A549 (cell line): ENCODE measurements around the gene DIO3. TPM values are rescaled to one million over a fixed set of nuclear protein-coding genes. Genes with fewer than 3 reads are reported as not detected.
A peak's percentile ranks its signal among the peaks of the same experiment; 100 is the strongest.

Source experiments
- ATAC-seq, 2 experiments: fragments of 200-7000 bp in 1 of 2; fragments of >200 bp in 1 of 2; cut with Nextera tagmentation in 1 of 2; cut with Tn5 transposase in 1 of 2; 3 replicates each; pipeline versions ENCODE4 v1.8.0 to v1.9.1; 2018 to 2020; ENCODE audit warnings: mild to moderate bottlenecking in 1 of 2, moderate library complexity in 1 of 2
- CTCF ChIA-PET: fragments of 300-600 bp; sonication (Branson Sonifier 250); formaldehyde crosslinking; extraction: SDS; loops from one replicate; lab custom pipeline; 2021; ENCODE audit warnings: antibody characterized with exemption, inconsistent platforms; lab: Yijun Ruan, JAX
- POLR2A ChIA-PET: fragments of 350-600 bp; formaldehyde crosslinking; extraction: SDS; loops from one replicate; lab custom pipeline; 2021; ENCODE audit warnings: antibody characterized with exemption, inconsistent platforms; lab: Yijun Ruan, JAX
- DNase-seq, 2 experiments: peaks; one replicate each; pipeline versions ENCODE4 v3.0.0 to v3.0.0-alpha.2; 2011 to 2016; ENCODE audit warnings: low read depth in 1 of 2, low spot score in 1 of 2
- FAIRE-seq: peaks from 2 replicates; lab custom pipeline; 2011; peaks lifted over from hg19 to GRCh38; lab: Jason Lieb, UNC
- H3K27ac ChIP-seq, 2 experiments: fragments of >200 bp; sonication (Bioruptor Twin); formaldehyde crosslinking; 3 replicates each; pipeline ENCODE4 v1.5.1; 2016 to 2017
- H3K4me1 ChIP-seq: fragments of >200 bp; sonication (Bioruptor Twin); formaldehyde crosslinking; 3 replicates; pipeline ENCODE4 v1.6.1; 2016
- H3K4me2 ChIP-seq: fragments of >200 bp; sonication (Bioruptor Twin); formaldehyde crosslinking; 3 replicates; pipeline ENCODE4 v1.6.1; 2016
- H3K4me3 ChIP-seq: fragments of >200 bp; sonication (Bioruptor Twin); formaldehyde crosslinking; 3 replicates; pipeline ENCODE4 v1.5.1; 2016
- H3K9me3 ChIP-seq: fragments of >200 bp; sonication (Bioruptor Twin); formaldehyde crosslinking; 3 replicates; pipeline ENCODE4 v1.6.1; 2016
- CHD2 ChIP-seq: fragments of 150-350 bp; IDR thresholded peaks from 2 replicates; pipeline ENCODE4 v1.6.1; 2014; ENCODE audit warnings: low read length; ENCODE audit not compliant: partially characterized antibody
- EP300 ChIP-seq, 2 experiments: fragments of >200 bp; sonication (Bioruptor Twin); formaldehyde crosslinking; IDR thresholded peaks; 2 replicates in 1 of 2; 3 replicates in 1 of 2; pipeline ENCODE4 v1.6.1; 2016 to 2017
- HOXA7 ChIP-seq: fragments of 250-450 bp; sonication (Bioruptor Pico); IDR thresholded peaks from 2 replicates; pipeline ENCODE4 v1.5.0; 2020; ENCODE audit warnings: mild to moderate bottlenecking, moderate library complexity
- HOXB5 ChIP-seq: fragments of 250-450 bp; sonication (Bioruptor Pico); IDR thresholded peaks from 2 replicates; pipeline ENCODE4 v1.5.0; 2020; ENCODE audit warnings: mild to moderate bottlenecking, moderate library complexity
- MAZ ChIP-seq: fragments of 150-350 bp; IDR thresholded peaks from 2 replicates; pipeline ENCODE4 v1.6.1; 2014; ENCODE audit warnings: antibody characterized with exemption, low read depth, low read length, borderline replicate concordance
- MYC ChIP-seq: IDR thresholded peaks from 2 replicates; pipeline ENCODE4 v1.6.1; 2012; ENCODE audit warnings: mild to moderate bottlenecking, inconsistent platforms, low read length, improper control_type of control experiment, borderline replicate concordance
- NFE2L2 ChIP-seq: fragments of 150-350 bp; conservative IDR thresholded peaks from 2 replicates; pipeline ENCODE4 v1.6.1; 2014; ENCODE audit warnings: low read length
- POLR2AphosphoS2 ChIP-seq: conservative IDR thresholded peaks from 2 replicates; pipeline ENCODE4 v1.6.1; 2012; ENCODE audit warnings: low read length, improper control_type of control experiment, inconsistent platforms
- RARB ChIP-seq: fragments of 250-450 bp; sonication (Bioruptor Pico); IDR thresholded peaks from 2 replicates; pipeline ENCODE4 v1.8.0; 2021; ENCODE audit warnings: mild to moderate bottlenecking, moderate library complexity
- SMC3 ChIP-seq: fragments of >200 bp; sonication (Bioruptor Twin); formaldehyde crosslinking; IDR thresholded peaks from 3 replicates; pipeline ENCODE4 v1.6.1; 2018; ENCODE audit warnings: inconsistent platforms
- SREBF2 ChIP-seq: fragments of 450-650 bp; IDR thresholded peaks from 2 replicates; pipeline ENCODE4 v1.6.1; 2014; ENCODE audit warnings: mild to moderate bottlenecking, moderate library complexity
- TFCP2L1 ChIP-seq: fragments of 250-450 bp; sonication (Bioruptor Pico); IDR thresholded peaks from 2 replicates; pipeline ENCODE4 v1.5.0; 2021; ENCODE audit warnings: mild to moderate bottlenecking
- ZC3H11A ChIP-seq: fragments of 450-650 bp; IDR thresholded peaks from 2 replicates; pipeline ENCODE4 v1.6.1; 2014; ENCODE audit warnings: antibody characterized with exemption, mild to moderate bottlenecking
- ZSCAN20 ChIP-seq: fragments of 250-450 bp; sonication (Bioruptor Pico); IDR thresholded peaks from 2 replicates; pipeline ENCODE4 v1.8.0; 2022; ENCODE audit warnings: mild to moderate bottlenecking, moderate library complexity
- WGBS: methylation state at CpG from one replicate; pipeline ENCODE4 v1.1.6; 2017; ENCODE audit errors: missing lambda C conversion rate; 5-methylcytosine and 5-hydroxymethylcytosine counted together
- polyA plus RNA-seq, 4 experiments: library from polyadenylated mRNA; depleted of rRNA in 3 of 4; stranded (reverse); fragments of >200 nt; fragmentation: RNase III in 1 of 4; extraction: RNeasy Plus Mini Kit Qiagen cat#74134 plus additional on column Dnase treatment in 1 of 4; gene quantifications; 2 replicates in 3 of 4; 3 replicates in 1 of 4; pipeline ENCODE4 v1.2.3, GENCODE V29; 2011 to 2017
- TF ChIP-seq, protein P1 (sequence below): fragments of 450-650 bp; IDR thresholded peaks from 2 replicates; pipeline ENCODE4 v1.6.1; 2014; ENCODE audit warnings: antibody characterized with exemption
- TF ChIP-seq, protein P2 (sequence below): fragments of >200 bp; sonication (Bioruptor Twin); formaldehyde crosslinking; IDR thresholded peaks from 3 replicates; pipeline ENCODE4 v1.5.1; 2016
- TF ChIP-seq, protein P3 (sequence below): fragments of >200 bp; sonication (Bioruptor Twin); formaldehyde crosslinking; IDR thresholded peaks from 2 replicates; pipeline ENCODE4 v1.6.1; 2016

DIO3 gene
- polyA plus RNA-seq, 2 of the 4 experiments (the other 2 are of a cell fraction): 0.04 to 0.09 TPM

DNA sequence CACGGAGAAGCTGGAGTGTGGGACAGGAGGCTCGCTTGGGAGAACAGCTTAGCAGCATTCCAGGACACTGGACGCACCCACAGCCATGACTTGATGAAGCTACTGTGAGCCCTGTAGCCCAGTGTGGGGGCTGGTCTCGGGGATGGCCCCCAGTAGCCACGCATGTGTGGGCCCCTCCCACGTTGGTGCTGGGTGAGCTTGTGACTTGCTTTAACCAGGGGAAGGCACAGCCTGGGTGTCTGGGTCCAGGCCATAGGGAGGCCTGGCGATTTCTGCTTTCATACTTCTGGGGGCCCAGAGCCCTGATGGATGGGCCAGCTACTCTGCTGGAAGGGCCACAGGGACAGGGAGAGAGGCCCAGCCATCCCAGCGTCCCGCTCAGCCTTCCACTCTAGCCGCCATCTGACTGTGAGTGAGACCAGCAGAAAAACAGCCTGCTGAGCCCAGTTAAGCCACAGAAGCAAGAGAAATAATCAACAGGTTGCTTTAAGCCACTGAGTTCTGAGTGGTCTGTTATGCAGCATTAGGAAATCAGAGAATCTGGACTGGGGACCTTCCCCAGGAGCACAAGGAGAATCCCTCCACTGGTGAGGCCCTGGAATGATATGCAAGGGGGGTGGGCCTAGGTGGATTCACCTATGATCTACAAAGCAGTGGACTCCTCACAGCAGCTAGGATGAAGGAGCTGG is 16.1 kb downstream of the DIO3 start:
- no peak for FAIRE-seq
- Histone ChIP-seq H3K9me3 (no peaks in the 10 kb centered on the region), H3K4me2 (no peak overlapping the region), H3K27ac (no peak overlapping the region), H3K4me3 (no peak overlapping the region), H3K4me1 (no peaks in the 10 kb centered on the region)
- DNase-seq: no peak
- ChIA-PET POLR2A (no interaction called here), CTCF (interaction anchor here (0.9 to 1.4 kb wide), 3 partner anchors 12 to 51 kb away, joined by 3 to 5 read pairs (median 4); no protein-coding TSS in a partner anchor)
- TF ChIP-seq HOXA7 (CRISPR knock-in tag) (no peak), NFE2L2 (no peak), SMC3 (no peak)
- TF ChIP-seq, protein P1, sequence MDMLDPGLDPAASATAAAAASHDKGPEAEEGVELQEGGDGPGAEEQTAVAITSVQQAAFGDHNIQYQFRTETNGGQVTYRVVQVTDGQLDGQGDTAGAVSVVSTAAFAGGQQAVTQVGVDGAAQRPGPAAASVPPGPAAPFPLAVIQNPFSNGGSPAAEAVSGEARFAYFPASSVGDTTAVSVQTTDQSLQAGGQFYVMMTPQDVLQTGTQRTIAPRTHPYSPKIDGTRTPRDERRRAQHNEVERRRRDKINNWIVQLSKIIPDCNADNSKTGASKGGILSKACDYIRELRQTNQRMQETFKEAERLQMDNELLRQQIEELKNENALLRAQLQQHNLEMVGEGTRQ: no peak
- TF ChIP-seq, protein P2, sequence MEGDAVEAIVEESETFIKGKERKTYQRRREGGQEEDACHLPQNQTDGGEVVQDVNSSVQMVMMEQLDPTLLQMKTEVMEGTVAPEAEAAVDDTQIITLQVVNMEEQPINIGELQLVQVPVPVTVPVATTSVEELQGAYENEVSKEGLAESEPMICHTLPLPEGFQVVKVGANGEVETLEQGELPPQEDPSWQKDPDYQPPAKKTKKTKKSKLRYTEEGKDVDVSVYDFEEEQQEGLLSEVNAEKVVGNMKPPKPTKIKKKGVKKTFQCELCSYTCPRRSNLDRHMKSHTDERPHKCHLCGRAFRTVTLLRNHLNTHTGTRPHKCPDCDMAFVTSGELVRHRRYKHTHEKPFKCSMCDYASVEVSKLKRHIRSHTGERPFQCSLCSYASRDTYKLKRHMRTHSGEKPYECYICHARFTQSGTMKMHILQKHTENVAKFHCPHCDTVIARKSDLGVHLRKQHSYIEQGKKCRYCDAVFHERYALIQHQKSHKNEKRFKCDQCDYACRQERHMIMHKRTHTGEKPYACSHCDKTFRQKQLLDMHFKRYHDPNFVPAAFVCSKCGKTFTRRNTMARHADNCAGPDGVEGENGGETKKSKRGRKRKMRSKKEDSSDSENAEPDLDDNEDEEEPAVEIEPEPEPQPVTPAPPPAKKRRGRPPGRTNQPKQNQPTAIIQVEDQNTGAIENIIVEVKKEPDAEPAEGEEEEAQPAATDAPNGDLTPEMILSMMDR: no peak
- no peak for ATAC-seq
- WGBS: 78% methylated on average over 10 of the region's 10 CpGs

DNA sequence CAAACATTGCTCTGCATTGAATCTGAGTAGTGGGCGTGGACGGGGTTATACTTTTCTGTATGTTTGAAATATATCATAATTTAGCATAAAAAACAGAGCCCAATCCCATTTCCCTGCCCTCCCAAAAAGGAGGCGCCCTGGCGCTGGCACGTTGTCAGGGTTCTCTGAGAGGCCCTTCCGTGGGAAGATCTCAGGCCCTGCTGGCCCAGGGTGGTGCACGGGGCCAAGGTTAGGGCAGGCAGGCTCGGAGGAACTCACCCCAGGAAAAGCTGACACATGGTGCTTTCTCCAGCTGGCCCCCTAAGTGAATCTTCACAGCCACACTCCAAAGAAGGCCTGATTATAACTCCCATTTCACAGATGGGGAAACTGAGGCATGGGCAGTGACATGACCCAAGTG is 17.2 kb downstream of the DIO3 start:
- Histone ChIP-seq H3K4me2 (no peak overlapping the region), H3K4me3 (no peak overlapping the region), H3K4me1 (no peaks in the 10 kb centered on the region), H3K27ac (no peak overlapping the region), H3K9me3 (no peaks in the 10 kb centered on the region)
- ATAC-seq: no peak
- 79% methylated on average over 8 of the region's 8 CpGs for WGBS
- POLR2A ChIA-PET: no interaction called here
- TF ChIP-seq EP300 (IDR thresholded peaks at IDR 0.05): no peak
- TF ChIP-seq, protein P3, sequence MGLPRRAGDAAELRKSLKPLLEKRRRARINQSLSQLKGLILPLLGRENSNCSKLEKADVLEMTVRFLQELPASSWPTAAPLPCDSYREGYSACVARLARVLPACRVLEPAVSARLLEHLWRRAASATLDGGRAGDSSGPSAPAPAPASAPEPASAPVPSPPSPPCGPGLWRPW: no peak
- TF ChIP-seq SREBF2: no peak
- TF ChIP-seq TFCP2L1 (CRISPR knock-in tag): no peak
- no peak for TF ChIP-seq HOXB5 (CRISPR knock-in tag)
- no peak for TF ChIP-seq MAZ
- TF ChIP-seq CHD2: no peak
- TF ChIP-seq POLR2AphosphoS2: no peak
- CTCF ChIA-PET: interaction anchor here (0.6 to 1.3 kb wide), 3 partner anchors 10 to 729 kb away, joined by 3 to 4 read pairs (median 3); no protein-coding TSS in a partner anchor
- FAIRE-seq: no peak
- DNase-seq: no peak

DNA sequence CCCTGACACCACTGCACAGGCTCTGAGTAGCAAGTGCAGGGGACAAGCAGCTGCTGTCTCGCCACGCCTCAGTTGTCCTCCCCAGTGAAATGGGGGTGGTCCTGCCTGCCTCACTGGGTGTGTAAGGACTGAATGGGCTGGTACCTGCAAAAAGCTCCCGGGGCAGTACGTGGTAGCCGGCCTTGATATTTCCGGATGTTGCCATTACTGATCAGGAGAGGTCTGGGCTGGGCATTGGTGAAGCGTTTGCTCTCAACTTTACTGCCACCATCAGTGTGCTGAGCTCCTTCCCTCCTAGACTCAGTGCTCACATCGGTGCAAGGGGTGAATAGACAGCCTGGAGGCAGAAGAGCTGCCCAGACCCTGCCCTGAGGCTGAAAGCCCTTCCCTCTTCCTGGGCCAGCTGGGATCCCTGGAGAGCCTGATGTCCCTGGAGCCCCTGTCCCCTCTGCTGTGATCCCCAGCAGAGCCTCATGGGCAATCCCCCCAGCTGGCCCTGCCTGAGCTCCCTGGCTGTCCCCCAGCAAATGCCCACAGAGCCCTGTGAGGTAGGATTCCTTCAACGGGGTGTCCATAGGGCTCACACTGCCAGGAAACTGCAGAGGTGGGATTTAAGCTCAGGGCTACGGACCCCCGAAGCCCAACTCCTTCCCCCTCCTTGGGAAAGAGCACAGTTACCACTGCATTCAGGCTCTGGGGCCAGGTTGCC is 18.2 kb downstream of the DIO3 start:
- FAIRE-seq (no peak), ATAC-seq (no peak), DNase-seq (no peak)
- H3K9me3 ChIP-seq: no peaks in the 10 kb centered on the region
- H3K4me1 ChIP-seq: no peaks in the 10 kb centered on the region
- H3K27ac ChIP-seq: 0 out of 6 replicates have a peak overlapping the region, but pooled peaks of 1 of the 2 experiments have one; percentile 27
- 78% methylated on average over 11 of the region's 11 CpGs for WGBS
- no peak for TF ChIP-seq ZSCAN20 (CRISPR knock-in tag)
- TF ChIP-seq ZC3H11A: no peak
- TF ChIP-seq MYC: no peak
- TF ChIP-seq SMC3: no peak
- no peak for TF ChIP-seq RARB (CRISPR knock-in tag)
- TF ChIP-seq EP300 (IDR thresholded peaks at IDR 0.05): no peak
- no peak overlapping the region for H3K4me3 ChIP-seq
- CTCF ChIA-PET: interaction anchor here (0.8 to 1.3 kb wide), 7 partner anchors 7 to 497 kb away, joined by 3 to 4 read pairs (median 3); no protein-coding TSS in a partner anchor
- POLR2A ChIA-PET: no interaction called here
- H3K4me2 ChIP-seq: no peak overlapping the region
